Measurements from ENCODE around the gene ADAM19.

- TF ChIP-seq CTCF (conservative IDR thresholded peaks at IDR 0.05 in 1 of 2, IDR thresholded peaks at IDR 0.05 in 1 of 2; ENCODE audit: low read depth in 1 of 2, low read length in 2 of 2): no peak
- TF ChIP-seq EZH2 (IDR thresholded peaks at IDR 0.05; ENCODE audit: low read length, missing control alignments): no peak
These were observed 19.3 kb upstream of the ADAM19 start for GRCh38 chr5:157594675-157595459.
